Activated gamma-delta T cell treated with anti-CD3 and anti-CD28 coated beads, Interleukin-2, amount 50 U/mL, for 16 hours (primary cell): ENCODE measurements around the gene TSPEAR.

Experiments used
- DNase-seq: peaks from one replicate; pipeline ENCODE4 v3.0.0-alpha.2; 2020; ENCODE audit warnings: low read depth

TSPEAR gene

DNA sequence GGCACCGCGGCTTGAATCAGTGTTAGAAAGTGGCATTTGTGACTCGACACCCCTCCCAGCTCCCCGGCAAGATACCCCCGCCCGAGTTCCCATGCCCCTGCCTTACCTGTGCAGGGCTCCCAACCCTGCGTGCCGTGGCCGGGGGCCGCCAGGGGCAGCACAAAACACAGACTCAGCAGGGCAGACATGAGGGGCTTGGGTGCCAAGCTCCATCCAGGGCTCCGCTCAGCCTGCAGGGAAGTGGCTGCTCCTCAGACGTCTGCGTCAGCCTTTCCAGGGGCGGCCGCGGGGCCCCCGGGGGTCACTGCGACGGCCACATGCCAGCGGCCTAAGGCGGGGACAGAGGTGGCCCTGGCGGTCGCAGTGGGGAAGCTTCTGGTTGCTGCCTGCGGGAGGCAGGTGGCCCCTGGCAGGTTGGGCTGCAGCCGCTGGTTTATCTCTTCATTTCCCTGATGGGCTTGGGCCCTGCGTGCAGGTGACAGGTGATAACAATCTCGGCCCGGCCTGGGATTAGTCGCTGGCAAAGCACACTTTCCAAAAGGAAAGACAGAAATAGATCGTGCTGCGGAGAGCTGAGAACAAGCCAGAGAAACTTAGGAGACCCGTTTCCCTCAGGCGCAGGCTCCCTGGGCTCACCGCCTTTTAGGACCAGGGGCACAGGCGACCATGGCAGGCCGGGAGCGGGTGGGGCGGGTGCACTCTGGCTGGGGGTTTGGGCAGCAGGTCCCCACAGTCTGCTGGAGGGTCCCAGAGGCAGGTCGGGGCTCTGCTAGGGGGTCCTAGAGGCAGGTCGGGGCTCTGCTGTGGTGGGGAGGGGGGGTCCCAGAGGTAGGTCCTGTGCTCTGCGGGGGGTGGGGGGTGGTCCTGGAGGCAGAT lies at the start of gene TSPEAR:
Gene TSPEAR (minus strand): TSS at position 246 of the 876 bp plus-strand sequence. CDS start 58 bp downstream, at position 188.
- DNase-seq, result no peak

DNA sequence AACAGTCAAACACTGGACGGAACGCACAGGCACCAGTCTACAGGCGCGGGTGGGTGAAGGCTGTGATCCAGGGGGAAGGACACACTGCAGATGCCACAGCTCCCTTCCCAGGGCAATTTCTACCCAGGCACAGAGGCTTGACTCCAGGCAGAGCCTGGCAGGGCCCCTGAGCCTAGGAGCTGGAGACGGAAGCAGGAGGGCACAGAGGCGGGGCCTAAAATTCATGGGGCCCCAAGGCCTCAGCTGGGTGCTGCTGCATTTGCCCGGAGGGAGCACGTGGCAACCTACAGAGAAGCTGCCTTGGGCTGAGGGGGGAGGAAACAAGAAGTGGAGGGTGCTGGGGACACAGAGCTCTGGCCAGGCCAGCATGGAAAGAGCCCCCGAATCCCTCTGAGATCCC lies 49.0 kb upstream of the TSPEAR start:
- DNase-seq, result no peak

DNA sequence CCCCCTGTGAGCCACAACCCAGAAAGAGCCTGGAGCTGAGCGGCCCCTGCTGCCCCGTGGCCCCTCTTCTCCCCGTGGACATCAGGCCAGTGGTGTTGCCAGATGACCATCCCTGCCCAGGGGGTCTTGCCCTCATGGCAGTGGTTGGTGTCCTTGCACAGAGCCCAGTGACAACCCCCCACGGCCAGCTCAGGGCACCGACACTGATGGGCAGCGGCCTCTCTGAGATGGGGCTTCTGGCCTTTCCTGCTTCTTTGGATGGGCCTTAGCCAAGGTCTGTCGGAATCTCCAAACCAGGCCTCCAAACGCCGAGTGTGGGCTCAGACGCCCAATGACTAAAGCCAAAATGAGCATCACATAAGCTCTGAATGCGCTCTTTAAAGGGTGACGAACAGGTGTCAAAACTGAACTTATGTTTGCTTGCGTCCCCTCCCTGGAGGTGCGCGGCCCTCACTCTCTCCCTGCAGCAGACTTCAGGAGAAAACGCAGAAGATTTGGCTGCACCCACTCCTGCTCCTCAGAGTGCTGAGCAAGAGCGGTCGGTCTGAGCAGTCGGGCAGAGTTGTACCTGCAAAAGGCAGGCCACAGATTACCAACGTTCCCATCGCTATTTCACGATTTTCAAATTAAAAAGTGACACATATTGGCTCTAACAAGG lies 48.4 kb upstream of the TSPEAR start:
- DNase-seq, result no peak

DNA sequence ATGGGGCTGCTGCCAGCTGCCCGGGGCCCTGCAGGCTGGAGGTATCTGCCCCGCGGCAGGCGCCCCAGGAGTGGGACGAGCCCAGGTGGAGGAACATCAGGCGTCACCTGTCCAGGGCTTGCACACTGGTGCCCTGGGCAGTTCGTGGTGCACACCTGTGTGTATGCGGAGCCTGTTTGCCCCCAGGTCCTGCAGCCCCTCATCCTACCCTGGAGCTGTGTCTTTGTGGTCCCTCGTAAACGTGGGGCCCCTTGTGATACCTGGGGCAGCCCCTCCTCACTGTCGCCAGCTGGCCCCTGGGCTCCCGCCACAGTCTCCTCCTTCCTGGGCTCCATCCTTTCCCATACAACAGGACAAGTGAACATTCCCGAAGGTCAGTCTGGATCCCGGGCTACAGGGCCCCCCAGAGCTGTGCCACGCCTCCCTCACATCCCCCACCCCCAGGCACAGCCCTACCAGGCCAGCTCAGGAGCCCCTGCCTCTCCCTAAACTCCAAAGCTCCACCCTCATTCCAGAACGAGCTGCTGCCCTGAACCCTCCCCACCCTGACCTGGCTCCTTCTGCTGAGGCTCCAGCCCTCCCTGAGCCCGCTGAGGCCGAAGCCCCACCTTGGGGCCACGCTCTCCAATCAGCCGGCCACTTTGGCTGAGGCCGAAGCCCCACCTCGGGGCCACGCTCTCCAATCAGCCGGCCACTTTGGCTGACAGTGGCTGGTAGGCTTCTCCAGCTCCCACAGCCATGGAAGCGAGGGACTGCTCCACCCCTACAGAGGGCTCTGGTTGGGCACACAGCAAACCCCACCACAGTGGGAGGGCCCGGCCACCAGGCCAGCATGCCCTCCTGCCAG lies 47.6 kb upstream of the TSPEAR start:
- DNase-seq, result no peak

DNA sequence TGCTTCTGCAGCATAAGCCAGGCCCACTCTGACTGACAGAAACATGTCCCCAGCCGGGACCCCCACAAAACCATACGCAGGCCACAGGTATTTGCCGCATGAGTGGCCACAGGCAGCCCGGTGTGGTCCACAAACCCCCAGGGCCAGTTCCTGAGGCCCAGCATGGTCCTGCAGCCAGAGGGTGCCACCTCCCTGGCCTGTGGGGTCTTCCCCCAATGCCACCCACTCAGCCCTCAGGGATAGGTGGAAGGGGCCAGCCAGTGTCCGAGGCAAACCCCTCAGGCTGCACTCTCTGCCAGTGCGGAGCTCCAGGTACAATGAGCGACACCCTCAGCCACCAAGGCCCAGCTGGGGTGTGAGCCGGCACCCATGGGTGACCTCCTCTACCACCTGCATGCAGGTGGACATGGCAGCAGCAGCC lies 46.8 kb upstream of the TSPEAR start:
- DNase-seq, result no peak

DNA sequence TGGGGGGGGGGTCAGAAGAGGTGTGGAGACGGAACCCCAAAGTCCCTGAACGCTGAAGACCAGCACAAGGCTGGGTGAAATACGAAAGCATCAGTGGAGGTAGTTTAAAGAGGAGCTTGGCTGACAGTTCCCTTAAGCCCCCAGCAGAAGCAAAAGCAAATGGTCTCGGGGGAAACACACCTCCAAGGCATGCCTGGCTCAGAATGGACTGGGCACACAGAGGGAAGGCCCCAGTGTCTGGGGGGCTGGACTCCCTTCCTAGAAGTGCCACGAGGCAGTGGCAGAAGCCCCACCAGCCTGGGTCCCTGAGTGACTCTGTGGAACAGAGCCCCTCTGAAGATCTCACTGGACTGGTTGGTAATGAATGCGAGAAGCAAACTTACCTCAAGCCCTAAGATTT lies 46.4 kb upstream of the TSPEAR start:
- DNase-seq, result no peak

DNA sequence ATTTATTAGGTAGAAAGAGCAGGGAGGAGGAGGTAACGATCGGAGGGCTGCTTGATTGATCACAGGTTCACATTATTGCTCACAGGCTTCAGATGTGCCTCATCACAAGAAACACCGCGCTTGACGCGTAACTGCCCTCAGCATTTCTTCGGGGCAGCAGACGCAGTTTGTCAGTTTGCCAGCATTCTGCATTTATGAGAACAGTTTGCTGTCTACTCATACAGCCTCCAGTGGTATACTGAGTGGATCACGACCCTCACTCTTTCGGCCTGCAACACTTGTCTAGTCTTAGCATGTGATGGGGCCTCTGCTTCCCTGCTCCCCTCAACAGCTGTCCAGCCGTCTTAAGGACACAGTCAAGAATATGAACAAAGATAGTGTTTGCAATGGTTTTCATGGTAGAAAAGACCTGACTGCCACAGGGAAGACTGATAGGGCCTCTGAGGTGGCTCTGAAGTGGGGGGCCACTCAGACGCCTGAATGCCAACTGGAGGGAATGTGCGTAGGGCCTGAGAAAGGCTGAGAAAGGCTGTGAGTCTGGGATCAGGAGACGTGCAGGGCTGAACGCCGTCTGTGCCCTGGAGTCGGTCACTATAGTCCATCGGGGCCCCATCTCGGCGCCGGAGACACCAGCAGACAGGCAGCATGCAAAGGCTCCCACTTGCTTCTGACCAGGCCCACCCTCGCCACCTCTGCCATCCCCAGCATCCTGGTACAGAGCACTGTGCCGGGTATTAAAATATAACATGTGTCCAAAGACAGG lies 45.2 kb upstream of the TSPEAR start:
- DNase-seq, result no peak

DNA sequence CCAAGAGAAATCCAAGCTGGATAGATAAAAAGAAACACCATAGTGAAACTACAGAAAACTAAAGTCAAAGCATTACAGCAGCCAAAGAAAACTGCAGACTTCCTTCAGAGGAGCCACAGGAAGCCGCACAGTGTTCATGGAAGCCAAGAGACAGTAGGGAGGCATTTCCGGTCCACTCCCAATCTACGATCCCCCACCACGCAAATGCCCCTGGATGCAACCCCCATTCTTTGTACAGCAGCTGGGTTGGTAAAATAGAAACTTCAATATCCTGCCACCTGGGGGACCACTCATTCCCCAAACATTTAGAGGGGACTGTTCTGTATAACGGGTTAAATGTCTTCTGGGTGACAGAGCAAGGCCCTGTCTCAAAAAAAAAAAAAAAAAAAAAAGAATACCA lies 43.9 kb upstream of the TSPEAR start:
- no peak for DNase-seq

DNA sequence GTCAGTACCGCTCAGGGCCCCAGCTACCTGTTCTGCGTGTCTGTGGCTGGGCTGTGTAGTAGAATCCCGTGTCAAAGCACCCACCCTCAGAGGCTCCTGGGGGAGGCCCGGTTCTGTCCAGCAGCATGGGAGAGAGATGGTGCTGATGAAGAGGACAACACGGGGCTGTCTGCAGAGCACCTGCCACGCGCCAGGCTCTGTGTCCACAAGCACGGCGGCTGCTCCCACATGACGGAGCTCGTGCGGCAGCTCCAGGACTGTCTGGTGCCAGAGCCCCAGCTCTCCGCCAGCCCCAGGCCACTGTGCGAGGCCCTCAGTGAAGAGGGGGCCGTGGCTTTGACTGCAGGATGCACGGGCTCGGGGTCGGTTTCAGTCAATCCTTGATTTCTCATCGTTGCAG lies 42.0 kb upstream of the TSPEAR start:
- no peak for DNase-seq

DNA sequence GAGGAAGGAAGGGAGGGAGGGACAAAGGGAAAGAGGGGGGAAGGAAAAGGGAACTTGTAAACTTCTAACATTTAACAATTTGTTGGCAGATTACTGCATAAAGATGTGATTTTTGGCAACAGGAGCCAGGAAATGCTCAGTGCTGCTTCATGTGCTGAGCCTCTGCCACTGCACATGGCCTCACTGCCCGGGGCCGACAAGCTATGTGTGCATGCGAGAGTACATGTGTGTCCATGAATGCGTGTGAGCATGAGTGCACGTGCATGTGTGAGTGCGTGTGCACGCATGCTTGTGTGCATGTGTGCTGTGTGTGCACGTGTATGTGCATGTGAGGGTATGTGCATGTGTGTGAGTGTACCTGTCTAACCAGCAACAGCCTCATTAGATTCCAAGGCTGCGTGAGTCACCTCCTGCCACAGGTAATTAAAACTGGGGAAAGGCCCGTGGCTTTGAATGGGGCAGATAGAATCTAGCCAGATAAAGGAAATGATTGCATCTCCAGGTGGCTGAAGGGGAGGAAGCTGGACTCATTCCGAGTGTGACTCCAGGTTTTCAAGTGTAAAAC lies 41.4 kb upstream of the TSPEAR start:
- no peak for DNase-seq

DNA sequence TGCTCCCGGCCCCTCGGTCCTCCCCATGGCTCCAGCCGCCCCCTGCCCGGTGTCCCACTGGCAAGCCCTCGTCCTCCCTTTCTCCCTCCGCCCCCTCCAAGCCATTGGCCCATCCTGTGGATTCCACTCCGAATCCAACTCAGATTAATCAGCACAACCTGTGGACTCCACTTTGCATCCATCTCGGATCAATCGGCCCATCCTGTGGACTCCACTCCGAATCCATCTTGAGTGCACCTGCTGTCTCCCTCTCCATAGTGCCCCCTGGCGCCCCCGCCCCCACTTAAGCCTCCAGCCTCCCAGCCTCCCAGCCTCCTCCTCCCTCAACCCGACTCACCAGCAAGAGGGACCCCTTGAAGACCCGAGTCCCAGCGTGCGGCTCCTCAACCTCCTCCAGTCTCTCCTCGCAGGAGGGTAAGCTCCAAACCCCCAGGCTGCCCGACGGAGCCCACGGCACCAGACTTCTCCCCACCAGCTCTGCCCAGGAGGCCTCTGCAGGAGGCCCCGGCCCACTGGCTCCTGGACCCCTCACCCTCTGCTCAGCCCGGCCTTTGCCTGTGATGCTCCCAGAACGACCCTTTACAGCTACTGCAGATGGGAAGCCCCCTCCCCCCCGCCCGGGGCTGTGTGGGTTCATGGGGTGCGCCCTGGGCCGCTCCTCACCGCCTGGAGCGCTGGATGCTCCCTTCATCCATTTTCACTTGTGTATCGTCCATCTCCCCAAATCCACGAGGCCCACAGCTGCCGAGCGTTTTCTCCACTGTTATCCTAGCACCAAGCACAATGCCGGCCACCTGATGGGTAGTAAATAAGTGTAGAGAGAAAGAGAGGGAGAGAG lies 40.6 kb upstream of the TSPEAR start:
- DNase-seq, result no peak

DNA sequence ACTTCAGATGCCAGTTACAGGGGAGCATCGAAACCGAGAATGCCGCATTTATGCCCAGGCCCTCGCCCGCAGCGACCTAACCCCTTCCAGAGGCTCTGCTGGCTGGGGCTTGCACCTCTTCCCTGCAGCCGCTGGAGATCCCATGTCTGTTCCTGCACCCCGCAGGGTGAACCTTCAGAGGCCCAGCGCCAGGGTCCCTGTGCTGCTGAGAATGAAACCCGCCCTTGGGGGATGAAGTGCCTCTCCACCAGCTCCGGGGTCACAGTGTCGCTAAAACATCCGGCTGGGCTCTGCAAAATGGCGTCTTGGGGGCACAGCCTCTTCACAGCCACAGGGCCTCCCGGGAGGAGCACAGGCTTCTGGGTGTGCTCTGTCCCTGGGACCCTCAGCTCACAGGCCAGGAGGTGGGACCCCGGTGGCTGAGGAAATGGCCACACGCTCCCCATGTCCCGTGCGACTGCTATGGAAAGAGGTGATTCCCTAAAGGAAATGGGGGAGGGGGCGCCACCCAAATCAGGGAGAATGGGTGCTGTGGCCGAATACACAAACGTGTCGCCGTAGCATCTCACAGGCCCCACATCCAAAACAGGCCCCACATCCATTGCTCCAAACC lies 39.9 kb upstream of the TSPEAR start:
- no peak for DNase-seq

DNA sequence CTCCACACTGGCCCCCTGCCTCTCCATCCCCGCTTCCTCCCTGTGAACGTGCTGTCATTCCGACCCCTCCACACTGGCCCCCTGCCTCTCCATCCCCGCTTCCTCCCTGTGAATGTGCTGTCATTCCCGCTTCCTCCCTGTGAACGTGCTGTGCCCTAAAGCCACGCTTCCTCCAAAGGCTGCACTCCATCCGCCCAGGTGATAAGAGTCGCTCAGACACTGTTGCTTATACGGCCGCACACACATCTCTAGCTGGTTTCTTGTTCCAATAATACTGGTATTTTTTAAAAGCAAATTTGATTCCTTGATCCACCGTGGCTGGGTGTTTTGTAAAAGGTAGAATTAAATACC lies 39.3 kb upstream of the TSPEAR start:
- no peak for DNase-seq

DNA sequence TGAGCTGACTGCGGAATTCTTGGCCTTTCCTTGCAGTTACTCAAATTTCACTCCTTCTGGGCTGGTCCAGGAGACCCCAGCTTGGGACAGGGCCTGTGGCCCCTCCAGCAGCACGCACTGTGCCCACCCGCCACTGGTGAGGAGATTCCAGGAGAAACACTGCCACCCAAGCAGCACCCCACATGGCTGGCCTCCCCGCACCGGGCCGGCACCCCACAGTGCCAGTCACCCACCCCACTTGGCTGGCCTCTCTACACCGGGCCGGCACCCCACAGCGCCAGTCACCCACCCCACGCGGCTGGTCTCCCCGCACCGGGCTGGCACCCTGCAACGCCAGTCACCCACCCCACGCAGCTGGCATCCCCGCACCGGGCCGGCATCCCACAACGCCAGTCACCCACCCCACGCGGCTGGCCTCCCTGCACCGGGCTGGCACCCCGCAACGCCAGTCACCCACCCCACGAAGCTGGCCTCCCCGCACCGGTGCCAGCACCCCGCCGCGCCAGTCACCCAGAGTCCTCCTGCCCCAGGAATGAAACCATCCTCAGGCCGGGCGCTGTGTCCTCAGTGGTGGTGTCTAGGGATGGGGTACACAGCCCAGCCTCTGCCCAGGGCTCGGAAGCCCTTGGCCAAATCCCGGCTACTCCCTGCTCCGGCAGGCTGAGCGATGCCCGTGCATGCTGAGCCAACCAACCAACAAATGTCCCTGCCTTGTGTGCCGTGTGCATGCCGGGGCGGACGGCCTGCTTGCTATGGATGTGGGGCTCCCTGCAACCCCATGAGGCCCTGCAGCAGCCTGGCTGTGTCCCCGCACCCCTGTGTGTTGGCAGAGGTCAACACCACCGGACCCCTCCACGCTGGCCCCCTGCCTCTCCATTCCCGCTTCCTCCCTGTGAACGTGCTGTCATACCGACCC lies 38.6 kb upstream of the TSPEAR start:
- DNase-seq, result no peak

DNA sequence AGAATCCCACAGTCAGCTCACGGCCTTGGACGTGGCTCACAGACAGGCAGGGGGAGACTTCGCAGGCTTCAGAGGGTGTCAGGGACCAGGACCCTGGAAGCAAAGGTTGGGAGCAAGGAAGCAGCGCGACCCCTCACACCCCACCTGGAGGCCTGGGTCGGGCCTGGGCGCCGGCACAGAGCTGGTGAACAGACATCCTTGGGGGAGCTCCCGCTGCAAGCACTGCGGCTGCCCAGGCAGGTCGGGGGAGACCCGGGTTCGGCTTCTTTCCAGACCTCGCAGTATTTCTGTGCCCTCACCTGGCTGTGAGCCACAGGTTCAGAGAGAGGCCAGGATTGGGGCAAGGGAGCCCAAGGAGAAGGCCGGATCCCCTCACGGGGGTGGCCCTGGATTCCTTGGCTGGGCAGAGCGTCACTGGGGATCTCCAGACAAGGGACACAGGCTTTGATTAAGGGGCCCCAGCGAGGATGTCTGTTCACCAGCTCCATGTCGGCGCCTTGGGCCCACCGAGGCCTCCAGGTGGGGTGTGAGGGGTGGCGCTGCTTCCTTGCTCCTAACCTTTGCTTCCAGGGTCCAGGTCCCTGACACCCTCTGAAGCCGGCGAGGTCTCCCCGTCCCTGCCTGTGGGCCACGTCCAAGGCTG lies 37.9 kb upstream of the TSPEAR start:
- no peak for DNase-seq

DNA sequence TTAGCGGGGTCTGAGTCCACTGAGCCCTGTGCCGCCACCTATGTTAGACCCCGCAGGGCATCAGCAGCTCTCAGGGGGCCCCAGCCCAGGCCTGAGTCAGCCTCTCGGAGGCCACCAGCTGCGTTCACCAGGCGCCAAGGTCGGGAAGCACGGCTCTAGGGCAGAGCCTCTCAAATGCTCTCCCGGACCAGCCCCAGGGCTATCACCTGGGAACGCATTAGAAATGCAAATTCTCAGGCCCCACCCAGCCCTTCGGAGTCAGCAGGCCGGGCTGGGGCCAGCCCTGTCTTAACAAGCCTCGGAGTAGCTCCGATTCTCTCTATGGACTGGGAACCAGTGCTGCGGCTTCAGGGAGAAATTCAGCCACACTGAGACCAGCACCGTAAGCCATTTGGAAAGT lies 37.2 kb upstream of the TSPEAR start:
- no peak for DNase-seq

DNA sequence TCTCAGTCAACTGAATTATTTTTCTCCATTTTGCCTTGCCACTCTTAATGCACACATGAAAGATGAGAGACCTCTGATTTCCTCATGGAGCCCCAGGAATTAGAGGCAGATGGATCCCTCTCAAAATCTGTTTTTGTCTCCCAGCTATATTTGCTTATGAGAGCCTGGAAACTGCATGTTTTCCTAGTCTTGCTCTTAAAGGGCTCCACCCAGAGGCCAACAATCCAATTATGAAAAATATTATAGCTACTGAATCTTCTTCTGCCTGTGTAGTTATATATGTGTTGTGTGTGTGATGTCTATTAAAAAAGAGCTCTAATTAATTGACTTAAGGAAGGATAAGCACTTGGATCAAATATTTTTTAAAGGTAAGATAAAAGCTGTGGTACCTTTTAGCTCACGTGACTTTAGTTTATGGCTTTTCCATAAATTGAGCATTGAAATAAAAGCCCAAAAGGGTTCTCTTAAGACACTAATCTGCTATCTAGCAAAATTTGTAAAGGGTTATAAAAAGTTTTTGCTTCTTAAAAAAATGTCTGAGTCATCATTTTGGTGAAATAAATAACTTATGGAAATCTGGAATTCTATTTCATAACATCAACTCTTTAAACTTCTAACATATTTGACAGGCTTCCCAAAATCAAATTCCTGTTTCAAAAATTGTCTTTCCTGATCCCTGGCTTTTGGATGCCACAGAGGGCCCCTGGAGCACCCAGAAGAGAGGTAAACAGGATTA lies 31.2 kb upstream of the TSPEAR start:
- no peak for DNase-seq

DNA sequence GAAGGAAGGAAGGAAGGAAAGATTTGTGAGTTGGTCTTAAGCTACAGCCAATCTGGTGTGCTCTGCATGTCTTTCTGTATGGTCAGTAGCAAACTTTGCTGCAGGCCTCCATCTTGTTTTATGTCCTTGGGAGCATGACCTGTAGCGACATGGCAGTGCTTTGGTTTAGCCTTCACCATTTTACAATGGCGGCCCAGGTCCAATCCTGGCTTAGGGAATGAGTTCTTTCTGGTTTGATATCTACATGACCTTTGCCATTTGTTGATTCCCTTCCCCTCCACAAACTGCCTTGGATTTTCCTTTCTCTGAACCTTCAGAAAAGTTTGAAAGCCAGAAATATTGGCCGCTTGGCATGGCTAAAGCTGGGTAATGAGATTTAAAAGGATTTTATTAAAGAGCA lies 30.5 kb upstream of the TSPEAR start:
- DNase-seq, result no peak
